ENCODE measurements around the gene WNT11. TPM values are rescaled to one million over a fixed set of nuclear protein-coding genes. Genes with fewer than 3 reads are reported as not detected.

The WNT11 gene
- total RNA-seq, 4 donors from 2014 or later = 6.6 to 7.5 (median 6.9) TPM

DNA sequence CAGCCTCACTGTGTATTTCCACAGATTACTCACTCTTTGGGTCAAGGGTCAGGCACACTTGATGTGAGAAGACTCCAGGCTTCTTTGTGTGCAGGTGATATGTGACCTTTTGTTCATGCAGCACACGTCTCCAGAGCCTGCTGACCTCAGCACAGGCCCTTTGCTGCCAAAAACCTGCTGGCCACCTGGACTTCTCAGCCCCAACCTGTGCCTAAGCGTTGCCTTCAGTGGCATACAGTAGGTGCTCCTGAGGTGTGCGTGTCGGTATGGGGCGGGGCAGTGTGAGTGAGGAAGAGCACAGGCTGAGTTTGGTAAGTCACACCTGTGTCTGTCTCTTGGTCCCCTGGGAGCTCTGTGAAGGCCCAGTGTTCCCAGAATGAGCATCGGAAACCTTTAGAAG is 58.1 kb downstream of the WNT11 start:
- H3K4me1 ChIP-seq = peaks cover 7 to 26% (median 11%) of the 10 kb centered on the region in 4 donors
- no peaks in the 10 kb centered on the region for H3K27me3 ChIP-seq
- TF ChIP-seq, protein P1, sequence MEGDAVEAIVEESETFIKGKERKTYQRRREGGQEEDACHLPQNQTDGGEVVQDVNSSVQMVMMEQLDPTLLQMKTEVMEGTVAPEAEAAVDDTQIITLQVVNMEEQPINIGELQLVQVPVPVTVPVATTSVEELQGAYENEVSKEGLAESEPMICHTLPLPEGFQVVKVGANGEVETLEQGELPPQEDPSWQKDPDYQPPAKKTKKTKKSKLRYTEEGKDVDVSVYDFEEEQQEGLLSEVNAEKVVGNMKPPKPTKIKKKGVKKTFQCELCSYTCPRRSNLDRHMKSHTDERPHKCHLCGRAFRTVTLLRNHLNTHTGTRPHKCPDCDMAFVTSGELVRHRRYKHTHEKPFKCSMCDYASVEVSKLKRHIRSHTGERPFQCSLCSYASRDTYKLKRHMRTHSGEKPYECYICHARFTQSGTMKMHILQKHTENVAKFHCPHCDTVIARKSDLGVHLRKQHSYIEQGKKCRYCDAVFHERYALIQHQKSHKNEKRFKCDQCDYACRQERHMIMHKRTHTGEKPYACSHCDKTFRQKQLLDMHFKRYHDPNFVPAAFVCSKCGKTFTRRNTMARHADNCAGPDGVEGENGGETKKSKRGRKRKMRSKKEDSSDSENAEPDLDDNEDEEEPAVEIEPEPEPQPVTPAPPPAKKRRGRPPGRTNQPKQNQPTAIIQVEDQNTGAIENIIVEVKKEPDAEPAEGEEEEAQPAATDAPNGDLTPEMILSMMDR (IDR thresholded peaks at IDR 0.05) = no peak
- peak in 1 of 2 donors; percentile 20 for TF ChIP-seq POLR2A (IDR thresholded peaks at IDR 0.05)
- DNase-seq = peak in 2 of 3 donors; percentile 70 to 77
- no peaks in the 10 kb centered on the region for H3K9me3 ChIP-seq
- H3K36me3 ChIP-seq = peaks cover 0 to 2% (median 0%) of the 10 kb centered on the region in 3 donors
- H3K4me3 ChIP-seq = no peak overlapping the region
- H3K27ac ChIP-seq = peak overlapping the region in 3 of 4 donors; percentile 72 to 95 (median 84)

DNA sequence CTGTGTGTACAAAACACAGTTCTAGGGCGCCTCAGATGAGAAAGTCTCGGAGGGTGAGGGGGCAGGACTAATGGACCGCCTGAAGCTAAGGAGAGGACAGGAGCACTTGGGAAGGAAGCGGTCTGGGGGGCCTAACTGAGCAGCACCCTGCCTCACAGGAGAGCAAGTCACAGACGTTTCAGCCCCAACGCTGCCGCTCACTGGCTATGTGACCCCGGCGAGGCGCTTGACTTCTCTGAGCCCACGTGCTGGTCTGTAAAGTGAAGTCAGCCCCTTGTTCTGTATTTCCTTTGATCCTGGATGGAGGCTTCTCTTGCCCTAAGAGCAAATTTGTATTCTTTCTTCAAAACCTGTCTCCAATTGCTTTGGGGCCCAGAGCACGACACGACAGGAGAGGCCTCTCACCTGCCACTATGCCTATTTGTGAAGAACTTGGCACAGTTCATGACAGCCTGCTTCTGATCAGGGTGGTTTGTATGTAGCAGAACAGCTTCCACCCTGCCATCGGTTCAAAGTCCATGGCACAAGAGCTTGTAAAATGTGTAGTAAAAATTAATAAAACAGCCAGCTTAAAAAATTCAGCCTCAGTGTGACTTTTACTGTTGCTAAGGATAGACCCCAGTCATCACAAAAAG is 59.1 kb downstream of the WNT11 start:
- TF ChIP-seq, protein P1 (IDR thresholded peaks at IDR 0.05) = no peak
- no peak for TF ChIP-seq POLR2A (IDR thresholded peaks at IDR 0.05)
- Histone ChIP-seq H3K9me3 (no peaks in the 10 kb centered on the region), H3K4me1 (peaks cover 2 to 15% (median 7%) of the 10 kb centered on the region in 4 donors), H3K27ac (peak overlapping the region in 3 of 4 donors; percentile 72 to 95 (median 84)), H3K27me3 (no peaks in the 10 kb centered on the region), H3K36me3 (peaks cover 0 to 7% (median 0%) of the 10 kb centered on the region in 3 donors), H3K4me3 (no peak overlapping the region)
- DNase-seq = peak in 2 of 3 donors; percentile 68 to 79

DNA sequence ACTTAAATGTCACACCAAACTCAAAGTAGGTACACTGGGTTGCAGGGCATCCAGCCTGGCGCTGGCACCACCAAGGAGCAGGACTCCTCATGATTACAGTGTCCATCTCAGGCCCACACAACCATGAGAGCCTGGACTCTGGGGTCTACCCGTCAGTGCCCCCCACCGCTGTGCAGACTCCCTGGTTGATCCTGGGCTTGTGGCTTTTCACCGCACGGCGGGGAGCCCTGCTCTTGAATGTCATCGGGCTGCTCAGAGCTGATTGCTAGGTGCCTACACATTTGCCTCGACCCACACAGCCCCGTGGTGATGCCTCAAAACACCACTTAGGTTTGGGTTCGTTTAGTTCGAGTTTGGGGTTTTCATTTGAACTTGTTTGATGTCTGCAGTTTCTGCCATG is 63.0 kb downstream of the WNT11 start:
- H3K4me3 ChIP-seq = no peak overlapping the region
- no peaks in the 10 kb centered on the region for H3K27me3 ChIP-seq
- peak in 1 of 3 donors; percentile 42 for DNase-seq
- H3K27ac ChIP-seq = no peak overlapping the region
- peaks cover 0 to 10% (median 0%) of the 10 kb centered on the region in 4 donors for H3K4me1 ChIP-seq
- TF ChIP-seq, protein P1 (IDR thresholded peaks at IDR 0.05) = no peak
- no peak for TF ChIP-seq POLR2A (IDR thresholded peaks at IDR 0.05)
- peaks cover 0 to 18% (median 0%) of the 10 kb centered on the region in 3 donors for H3K36me3 ChIP-seq
- H3K9me3 ChIP-seq = no peaks in the 10 kb centered on the region

DNA sequence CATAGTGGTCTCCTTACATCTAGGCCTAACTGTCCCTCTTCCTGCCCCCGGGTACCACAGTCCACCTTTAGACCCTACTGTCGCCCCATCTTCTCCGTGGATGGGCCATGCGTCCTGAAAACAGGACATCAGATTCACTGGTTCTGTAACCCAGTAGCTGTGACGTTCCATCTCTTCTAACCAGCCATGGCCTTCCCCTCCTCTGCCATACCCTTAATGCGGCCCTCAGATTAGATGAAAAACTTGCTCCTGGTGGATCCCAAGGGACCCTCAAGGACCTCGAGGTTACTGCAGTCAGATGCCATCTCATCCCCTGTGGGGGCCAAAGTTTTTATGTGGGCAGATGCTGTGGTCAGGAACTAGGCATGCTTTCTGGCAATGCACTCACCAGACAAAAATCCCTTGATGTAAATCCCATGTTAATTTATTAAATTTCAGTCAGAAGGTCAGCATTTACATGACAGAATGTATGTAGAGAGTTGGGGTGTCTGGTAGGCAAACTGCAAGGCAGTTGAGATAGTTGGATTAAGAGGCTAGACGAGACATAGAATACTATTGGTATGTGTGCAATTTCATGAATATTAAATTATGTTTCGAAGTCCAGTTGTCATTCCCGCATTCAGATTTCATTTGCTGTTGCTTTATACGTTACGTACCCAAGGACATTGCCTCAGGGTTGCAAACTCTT is 64.3 kb downstream of the WNT11 start:
- Histone ChIP-seq H3K4me1 (peaks cover 0 to 7% (median 0%) of the 10 kb centered on the region in 4 donors), H3K9me3 (no peaks in the 10 kb centered on the region), H3K27ac (no peak overlapping the region), H3K27me3 (no peaks in the 10 kb centered on the region), H3K36me3 (peaks cover 0 to 18% (median 0%) of the 10 kb centered on the region in 3 donors), H3K4me3 (no peak overlapping the region)
- DNase-seq = peak in 1 of 3 donors; percentile 3
- TF ChIP-seq, protein P1 (IDR thresholded peaks at IDR 0.05) = no peak
- no peak for TF ChIP-seq POLR2A (IDR thresholded peaks at IDR 0.05)

DNA sequence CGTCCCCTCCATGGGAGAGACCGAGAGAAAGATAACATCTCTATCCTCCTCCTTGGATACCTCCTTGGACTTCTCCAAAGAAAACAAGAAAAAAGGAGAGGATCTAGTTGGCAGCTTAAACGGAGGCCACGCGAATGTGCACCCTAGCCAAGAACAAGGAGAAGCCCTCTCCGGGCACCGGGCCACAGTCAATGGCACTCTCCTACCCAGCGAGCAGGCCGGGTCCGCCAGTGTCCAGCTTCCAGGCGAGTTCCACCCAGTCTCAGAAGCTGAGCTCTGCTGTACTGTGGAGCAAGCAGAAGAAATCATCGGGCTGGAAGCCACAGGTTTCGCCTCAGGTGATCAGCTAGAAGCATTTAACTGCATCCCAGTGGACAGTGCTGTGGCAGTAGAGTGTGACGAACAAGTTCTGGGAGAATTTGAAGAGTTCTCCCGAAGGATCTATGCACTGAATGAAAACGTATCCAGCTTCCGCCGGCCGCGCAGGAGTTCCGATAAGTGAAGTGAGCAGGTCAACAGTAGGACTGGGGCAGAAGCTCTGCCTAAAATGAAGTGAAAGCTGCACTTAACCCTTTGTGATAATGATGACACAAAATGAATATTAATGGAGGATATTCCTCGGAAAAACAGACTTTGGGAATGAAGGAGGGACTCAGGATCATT is 65.3 kb downstream of the WNT11 start:
- Histone ChIP-seq H3K9me3 (no peaks in the 10 kb centered on the region), H3K4me1 (no peaks in the 10 kb centered on the region), H3K4me3 (no peak overlapping the region), H3K27ac (no peak overlapping the region), H3K36me3 (peaks cover 0 to 18% (median 0%) of the 10 kb centered on the region in 3 donors), H3K27me3 (no peaks in the 10 kb centered on the region)
- DNase-seq = peak in 1 of 3 donors; percentile 14
- no peak for TF ChIP-seq POLR2A (IDR thresholded peaks at IDR 0.05)
- TF ChIP-seq, protein P1 (IDR thresholded peaks at IDR 0.05) = no peak
